GM12878 (cell line): ENCODE measurements around the gene S100A7. TPM values are rescaled to one million over a fixed set of nuclear protein-coding genes. Genes with fewer than 3 reads are reported as not detected.
A peak's percentile ranks its signal among the peaks of the same experiment; 100 is the strongest.
"Not testable (repeated sequence)": the region's sequence is repeated elsewhere in the genome, so short reads cannot be mapped to it uniquely, and the experiment has no call there.

ENCODE experiments used
- ATAC-seq: fragments of 200-7000 bp; cut with Tn5 transposase; 3 replicates; pipeline ENCODE4 v1.9.1; 2020; ENCODE audit warnings: mild to moderate bottlenecking, moderate library complexity
- BruUV-seq: library from RNA; stranded (reverse); fragments of 400-500 nt; replicated peaks from 2 replicates; lab custom pipeline; 2021; lab: Mats Ljungman, UMichigan
- CTCF ChIA-PET: fragments of 300-600 bp; sonication (Branson Sonifier 250); formaldehyde crosslinking; extraction: SDS; loops from one replicate; lab custom pipeline; 2021; ENCODE audit warnings: inconsistent platforms; lab: Yijun Ruan, JAX
- POLR2A ChIA-PET: fragments of 350-600 bp; formaldehyde crosslinking; extraction: SDS; loops from one replicate; lab custom pipeline; 2021; ENCODE audit warnings: inconsistent platforms; lab: Charles Lee
- RAD21 ChIA-PET: fragments of 300-600 bp; sonication (Branson Sonifier 250); formaldehyde crosslinking; loops from one replicate; lab custom pipeline; 2023; ENCODE audit warnings: antibody characterized with exemption; ENCODE audit not compliant: unreplicated experiment; lab: Charles Lee
- SMC1A ChIA-PET: fragments of 300-600 bp; sonication (Branson Sonifier 250); formaldehyde crosslinking; loops from one replicate; lab custom pipeline; 2023; ENCODE audit not compliant: unreplicated experiment, uncharacterized antibody; lab: Charles Lee
- DNase-seq: peaks from one replicate; pipeline ENCODE4 v3.0.0-alpha.2; 2011; ENCODE audit warnings: low read depth, low spot score
- FAIRE-seq: peaks from 3 replicates; lab custom pipeline; 2011; peaks lifted over from hg19 to GRCh38; lab: Jason Lieb, UNC
- H2AFZ ChIP-seq: 2 replicates; pipeline ENCODE4 v1.6.0; 2011; ENCODE audit warnings: low read depth, low read length, control low read depth; ENCODE audit not compliant: control insufficient read depth
- H3K27ac ChIP-seq: 2 replicates; pipeline ENCODE4 v1.5.1; 2011; ENCODE audit warnings: control low read depth; ENCODE audit not compliant: control insufficient read depth, insufficient read depth
- H3K27me3 ChIP-seq, 2 experiments: replicated peaks in 1 of 2; 2 replicates each; pipeline versions ENCODE4 v1.6.0 to v1.6.1; 2011; ENCODE audit warnings: low read length in 1 of 2; ENCODE audit not compliant: control insufficient read depth in 2 of 2, insufficient read depth in 2 of 2
- H3K36me3 ChIP-seq, 2 experiments: 2 replicates each; pipeline ENCODE4 v1.5.1; 2011; ENCODE audit warnings: low read length in 1 of 2; ENCODE audit not compliant: control insufficient read depth in 2 of 2, insufficient read depth in 2 of 2
- H3K4me1 ChIP-seq: 2 replicates; pipeline ENCODE4 v1.6.1; 2011; ENCODE audit warnings: mild to moderate bottlenecking, low read length, moderate library complexity, mixed read lengths; ENCODE audit not compliant: control insufficient read depth, insufficient read depth
- H3K4me2 ChIP-seq: 2 replicates; pipeline ENCODE4 v1.6.0; 2011; ENCODE audit warnings: control low read depth; ENCODE audit not compliant: control insufficient read depth, insufficient read depth
- H3K4me3 ChIP-seq: fragments of 200-600 bp; sonication (generic); 2 replicates; pipeline ENCODE4 v1.5.1; 2016
- H3K79me2 ChIP-seq: 2 replicates; pipeline ENCODE4 v1.6.0; 2011; ENCODE audit warnings: low read length; ENCODE audit not compliant: control insufficient read depth, insufficient read depth
- H3K9ac ChIP-seq: 2 replicates; pipeline ENCODE4 v1.8.0; 2011; ENCODE audit warnings: low read length, control low read depth, mixed read lengths; ENCODE audit not compliant: control insufficient read depth, insufficient read depth
- H3K9me3 ChIP-seq: replicated peaks from 3 replicates; pipeline ENCODE4 v1.5.1; 2011; ENCODE audit warnings: mild to moderate bottlenecking, low read length; ENCODE audit not compliant: control insufficient read depth, insufficient read depth
- H4K20me1 ChIP-seq: 2 replicates; pipeline ENCODE4 v1.6.0; 2011; ENCODE audit not compliant: control insufficient read depth, insufficient read depth
- RAD21 ChIP-seq: IDR thresholded peaks from 2 replicates; pipeline ENCODE4 v1.6.1; 2011; ENCODE audit warnings: mild to moderate bottlenecking, low read depth, low read length, moderate library complexity; ENCODE audit not compliant: insufficient read depth
- SMARCA5 ChIP-seq: fragments of 450-650 bp; IDR thresholded peaks from 2 replicates; pipeline ENCODE4 v1.6.1; 2017; ENCODE audit warnings: mild to moderate bottlenecking
- SMC3 ChIP-seq: IDR thresholded peaks from 2 replicates; pipeline ENCODE4 v1.6.1; 2011; ENCODE audit warnings: low read length, improper control_type of control experiment, borderline replicate concordance
- TARDBP ChIP-seq: IDR thresholded peaks from 2 replicates; pipeline ENCODE4 v1.6.1; 2016; ENCODE audit warnings: borderline replicate concordance
- in situ Hi-C: fragments of 300-500 bp; cut with MboI; formaldehyde crosslinking; loops from 9 replicates; pipeline ENCODE4 v1.14.3; 2018; ENCODE audit warnings: mixed read lengths
- intact Hi-C: fragments of 100-400 bp; cut with micrococcal nuclease; formaldehyde crosslinking; loops from one replicate; pipeline ENCODE4 v1.14.2; 2022; ENCODE audit not compliant: unreplicated experiment
- polyA plus RNA-seq, 11 experiments: library from polyadenylated mRNA; depleted of rRNA in 4 of 11; unstranded in 6 of 11; stranded (reverse) in 5 of 11; fragments of >200 nt; fragmentation: Nextera tagmentation in 4 of 11; fragmentation: Illumina TruSeq in 1 of 11; extraction: Ambion mirVana in 4 of 11; extraction: Trizol in 1 of 11; gene quantifications; 1 replicate in 1 of 11; 2 replicates in 10 of 11; pipeline versions ENCODE4 v1.2.1 to v1.2.3, GENCODE V29; 2011 to 2016; ENCODE audit warnings: inconsistent platforms in 2 of 11, missing spikeins in 2 of 11, low read depth in 1 of 11
- total RNA-seq, 4 experiments: library from RNA; depleted of rRNA in 3 of 4; stranded (reverse); fragments of >200 nt in 3 of 4; fragmentation: Illumina TruSeq in 1 of 4; extraction: Trizol in 1 of 4; gene quantifications; 2 replicates each; pipeline versions ENCODE4 v1.2.1 to v1.2.3, GENCODE V29; 2013 to 2021
- TF ChIP-seq, protein P1 (sequence below): fragments of 450-650 bp; IDR thresholded peaks from 2 replicates; pipeline ENCODE4 v1.6.1; 2017; ENCODE audit warnings: low read depth, mild to moderate bottlenecking, moderate library complexity
- TF ChIP-seq, protein P2 (sequence below): fragments of 450-650 bp; IDR thresholded peaks from 2 replicates; pipeline ENCODE4 v1.6.1; 2016; ENCODE audit warnings: mild to moderate bottlenecking
- TF ChIP-seq, protein P3 (sequence below): fragments of 450-650 bp; formaldehyde crosslinking; IDR thresholded peaks from 2 replicates; pipeline ENCODE4 v1.4.0; 2020; ENCODE audit warnings: mild to moderate bottlenecking, moderate library complexity

Gene S100A7
- total and polyA plus RNA-seq, 10 of the 15 experiments (the other 5 are each of a cell fraction or from before 2014, with no cell fraction given), result not detected

DNA sequence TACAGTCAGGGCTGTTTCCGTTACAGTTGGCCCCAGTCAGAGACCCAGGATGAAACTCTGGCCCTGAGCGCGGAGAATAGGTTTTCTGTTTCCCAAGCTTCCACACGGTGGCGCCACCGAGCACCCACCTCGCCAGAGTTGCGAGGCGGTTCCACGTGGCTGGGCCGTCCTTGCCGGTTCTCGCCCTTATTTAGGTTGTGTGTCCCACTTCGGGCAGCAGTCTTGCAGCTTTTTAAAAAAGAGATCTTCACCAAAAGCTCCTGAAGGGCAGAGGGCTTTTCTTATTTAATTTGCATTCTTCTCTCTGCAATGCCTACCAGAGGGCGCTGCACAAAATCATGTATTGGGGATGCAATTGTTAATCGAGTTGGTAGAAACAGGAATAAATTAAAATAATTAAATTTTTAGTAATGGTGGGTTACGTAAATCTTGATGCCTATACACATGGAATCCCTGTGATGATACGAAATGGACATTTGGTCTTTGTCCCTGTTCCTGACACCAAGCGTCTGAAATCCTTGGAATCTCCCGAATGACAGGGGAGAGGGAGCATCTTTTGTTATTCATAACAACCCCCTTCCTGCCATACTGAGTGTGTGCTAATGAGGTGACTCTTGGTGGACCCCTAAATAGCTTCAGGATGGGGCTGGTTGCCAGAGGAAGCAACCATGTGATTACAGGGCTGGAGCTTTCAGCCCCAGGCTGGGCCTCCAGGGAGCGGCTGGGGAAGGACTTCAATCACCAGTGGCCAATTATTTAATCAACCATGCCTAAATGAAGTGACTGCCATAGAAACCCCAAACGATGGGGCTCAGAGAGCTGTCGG lies 5.6 kb upstream of the S100A7 start (continued):
- TF ChIP-seq, protein P1, sequence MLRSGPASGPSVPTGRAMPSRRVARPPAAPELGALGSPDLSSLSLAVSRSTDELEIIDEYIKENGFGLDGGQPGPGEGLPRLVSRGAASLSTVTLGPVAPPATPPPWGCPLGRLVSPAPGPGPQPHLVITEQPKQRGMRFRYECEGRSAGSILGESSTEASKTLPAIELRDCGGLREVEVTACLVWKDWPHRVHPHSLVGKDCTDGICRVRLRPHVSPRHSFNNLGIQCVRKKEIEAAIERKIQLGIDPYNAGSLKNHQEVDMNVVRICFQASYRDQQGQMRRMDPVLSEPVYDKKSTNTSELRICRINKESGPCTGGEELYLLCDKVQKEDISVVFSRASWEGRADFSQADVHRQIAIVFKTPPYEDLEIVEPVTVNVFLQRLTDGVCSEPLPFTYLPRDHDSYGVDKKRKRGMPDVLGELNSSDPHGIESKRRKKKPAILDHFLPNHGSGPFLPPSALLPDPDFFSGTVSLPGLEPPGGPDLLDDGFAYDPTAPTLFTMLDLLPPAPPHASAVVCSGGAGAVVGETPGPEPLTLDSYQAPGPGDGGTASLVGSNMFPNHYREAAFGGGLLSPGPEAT, result no peak
- TF ChIP-seq, protein P2, sequence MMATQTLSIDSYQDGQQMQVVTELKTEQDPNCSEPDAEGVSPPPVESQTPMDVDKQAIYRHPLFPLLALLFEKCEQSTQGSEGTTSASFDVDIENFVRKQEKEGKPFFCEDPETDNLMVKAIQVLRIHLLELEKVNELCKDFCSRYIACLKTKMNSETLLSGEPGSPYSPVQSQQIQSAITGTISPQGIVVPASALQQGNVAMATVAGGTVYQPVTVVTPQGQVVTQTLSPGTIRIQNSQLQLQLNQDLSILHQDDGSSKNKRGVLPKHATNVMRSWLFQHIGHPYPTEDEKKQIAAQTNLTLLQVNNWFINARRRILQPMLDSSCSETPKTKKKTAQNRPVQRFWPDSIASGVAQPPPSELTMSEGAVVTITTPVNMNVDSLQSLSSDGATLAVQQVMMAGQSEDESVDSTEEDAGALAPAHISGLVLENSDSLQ, result no peak
- no peak for TF ChIP-seq SMARCA5
- TF ChIP-seq TARDBP, result no peak
- peak; percentile 33 for TF ChIP-seq RAD21
- TF ChIP-seq SMC3, result peak; percentile 49; the same call in 1 of the 2 replicates
- TF ChIP-seq, protein P3, sequence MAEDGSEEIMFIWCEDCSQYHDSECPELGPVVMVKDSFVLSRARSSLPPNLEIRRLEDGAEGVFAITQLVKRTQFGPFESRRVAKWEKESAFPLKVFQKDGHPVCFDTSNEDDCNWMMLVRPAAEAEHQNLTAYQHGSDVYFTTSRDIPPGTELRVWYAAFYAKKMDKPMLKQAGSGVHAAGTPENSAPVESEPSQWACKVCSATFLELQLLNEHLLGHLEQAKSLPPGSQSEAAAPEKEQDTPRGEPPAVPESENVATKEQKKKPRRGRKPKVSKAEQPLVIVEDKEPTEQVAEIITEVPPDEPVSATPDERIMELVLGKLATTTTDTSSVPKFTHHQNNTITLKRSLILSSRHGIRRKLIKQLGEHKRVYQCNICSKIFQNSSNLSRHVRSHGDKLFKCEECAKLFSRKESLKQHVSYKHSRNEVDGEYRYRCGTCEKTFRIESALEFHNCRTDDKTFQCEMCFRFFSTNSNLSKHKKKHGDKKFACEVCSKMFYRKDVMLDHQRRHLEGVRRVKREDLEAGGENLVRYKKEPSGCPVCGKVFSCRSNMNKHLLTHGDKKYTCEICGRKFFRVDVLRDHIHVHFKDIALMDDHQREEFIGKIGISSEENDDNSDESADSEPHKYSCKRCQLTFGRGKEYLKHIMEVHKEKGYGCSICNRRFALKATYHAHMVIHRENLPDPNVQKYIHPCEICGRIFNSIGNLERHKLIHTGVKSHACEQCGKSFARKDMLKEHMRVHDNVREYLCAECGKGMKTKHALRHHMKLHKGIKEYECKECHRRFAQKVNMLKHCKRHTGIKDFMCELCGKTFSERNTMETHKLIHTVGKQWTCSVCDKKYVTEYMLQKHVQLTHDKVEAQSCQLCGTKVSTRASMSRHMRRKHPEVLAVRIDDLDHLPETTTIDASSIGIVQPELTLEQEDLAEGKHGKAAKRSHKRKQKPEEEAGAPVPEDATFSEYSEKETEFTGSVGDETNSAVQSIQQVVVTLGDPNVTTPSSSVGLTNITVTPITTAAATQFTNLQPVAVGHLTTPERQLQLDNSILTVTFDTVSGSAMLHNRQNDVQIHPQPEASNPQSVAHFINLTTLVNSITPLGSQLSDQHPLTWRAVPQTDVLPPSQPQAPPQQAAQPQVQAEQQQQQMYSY (CRISPR knock-in tag), result no peak

DNA sequence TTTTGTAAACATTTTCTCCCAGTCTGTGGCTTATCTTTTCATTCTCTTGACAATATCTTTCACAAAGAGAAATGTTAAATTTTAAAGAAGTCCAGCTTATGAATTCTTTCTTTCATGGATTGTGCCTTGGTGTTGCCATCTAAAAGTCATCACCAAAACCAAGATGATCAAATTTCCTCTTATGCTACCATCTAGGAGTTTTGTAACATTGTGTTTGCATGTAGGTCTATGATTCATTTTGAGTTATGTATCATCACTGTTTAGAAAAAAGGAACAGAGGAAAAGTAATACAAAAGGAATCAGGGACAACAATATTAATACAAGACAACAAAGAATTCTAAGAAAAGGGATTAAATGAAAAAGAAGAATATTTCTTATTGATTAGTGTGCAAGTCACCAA lies 2.3 kb upstream of the S100A7 start:
- H3K27me3 ChIP-seq, H4K20me1 ChIP-seq, H3K9ac ChIP-seq, RAD21 ChIA-PET, BruUV-seq, ATAC-seq, intact Hi-C loops, FAIRE-seq, H3K27ac ChIP-seq, H3K79me2 ChIP-seq, H3K36me3 ChIP-seq, DNase-seq, POLR2A ChIA-PET, H3K9me3 ChIP-seq, H2AFZ ChIP-seq, in situ Hi-C loops, H3K4me2 ChIP-seq, H3K4me3 ChIP-seq, H3K4me1 ChIP-seq, SMC1A ChIA-PET: not testable (repeated sequence)
- CTCF ChIA-PET, result interaction anchor here (1.5 to 2.8 kb wide), 2 partner anchors 32 to 33 kb away, joined by 3 to 9 read pairs; no protein-coding TSS in a partner anchor
